HG03103 (cell line): ENCODE measurements around the gene RNF113B.

ENCODE experiments used
- ATAC-seq: cut with Tn5 transposase; IDR thresholded peaks from one replicate; pipeline ENCODE4 v1.9.1; 2021; ENCODE audit warnings: low read depth; ENCODE audit not compliant: unreplicated experiment

Gene RNF113B

DNA sequence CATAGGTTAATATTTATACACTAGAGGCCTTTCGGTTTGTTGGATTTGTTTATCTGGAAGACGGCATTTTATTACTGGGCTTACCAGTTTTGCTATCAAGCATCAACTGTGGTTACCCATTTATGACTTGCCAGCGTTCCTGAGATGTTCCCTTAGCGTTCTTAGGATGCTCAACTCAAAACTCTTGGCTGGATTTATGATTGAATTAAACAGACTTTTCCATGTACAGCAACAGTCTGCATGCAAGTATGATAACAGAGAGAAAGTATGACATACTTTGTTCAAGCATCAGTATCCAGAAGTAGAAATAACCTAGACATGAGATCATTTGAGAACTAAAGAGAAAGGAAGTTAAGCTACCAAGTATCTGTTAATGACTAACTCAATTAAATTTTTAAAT, 29.9 kb upstream of the RNF113B start:
- no peak for ATAC-seq

DNA sequence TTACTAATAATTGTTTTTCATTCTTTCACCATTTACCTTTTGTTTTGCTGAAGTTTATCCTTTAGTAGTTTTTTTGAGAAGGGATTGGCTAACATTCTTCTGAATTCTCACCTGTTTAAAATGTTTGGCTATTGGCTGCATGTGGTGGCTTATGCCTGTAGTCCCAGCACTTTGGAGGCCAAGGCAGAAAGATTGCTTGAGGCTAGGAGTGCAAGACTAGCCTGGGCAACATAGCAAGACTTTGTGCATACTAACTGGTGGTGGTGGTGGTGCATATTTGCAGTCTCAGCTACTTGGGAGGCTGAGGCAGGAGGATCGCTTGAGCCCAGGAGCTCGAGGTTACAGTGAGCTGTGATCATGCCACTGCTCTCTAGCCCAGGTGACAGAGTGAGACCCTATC, 27.5 kb upstream of the RNF113B start:
- no peak for ATAC-seq

GRCh38 chr13:98203646-98204326, 26.7 kb upstream of the RNF113B start:
- ATAC-seq = no peak

DNA sequence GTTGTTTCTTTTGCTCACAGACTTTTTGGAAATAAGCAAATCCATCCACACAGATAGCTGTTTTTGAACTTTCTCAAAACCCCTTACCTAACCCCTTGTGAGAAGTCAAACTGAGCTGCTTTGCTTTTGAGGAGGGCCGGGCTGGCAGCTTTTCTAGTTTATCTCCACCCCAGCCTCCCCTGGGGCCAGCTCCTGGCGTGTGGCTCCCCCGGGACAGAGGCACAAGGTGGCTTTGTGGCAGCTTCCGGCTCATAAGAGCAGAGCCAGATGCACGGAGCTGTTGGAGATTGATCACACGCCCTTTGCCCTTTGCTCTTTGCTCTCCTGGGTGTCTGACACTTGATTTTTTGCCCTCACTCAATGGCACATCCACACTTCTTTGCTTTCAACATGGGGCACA, 24.9 kb upstream of the RNF113B start:
- ATAC-seq = no peak

DNA sequence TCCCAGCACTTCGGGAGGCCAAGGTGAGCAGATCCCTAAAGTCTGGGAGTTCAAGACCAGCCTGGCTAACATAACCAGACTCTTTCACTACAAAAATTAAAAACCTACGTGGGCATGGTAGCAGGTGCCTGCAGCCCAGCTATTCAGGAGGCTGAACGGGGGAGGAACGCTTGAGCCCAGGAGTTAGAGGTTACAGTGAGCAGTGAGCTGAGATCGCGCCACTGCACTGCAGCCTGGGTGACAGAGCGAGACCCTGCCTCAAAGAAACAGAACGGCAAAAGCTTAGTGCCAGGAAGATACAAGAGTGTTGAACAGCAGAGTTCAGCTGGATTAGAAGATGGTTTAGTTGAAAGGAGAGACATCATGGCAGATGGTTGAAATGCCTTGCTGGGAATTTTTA, 24.1 kb upstream of the RNF113B start:
- ATAC-seq = no peak

GRCh38 chr13:98200211-98200878, 23.3 kb upstream of the RNF113B start:
- no peak for ATAC-seq

- ATAC-seq = no peak
These were observed 22.4 kb upstream of the RNF113B start for GRCh38 chr13:98199480-98199879.

GRCh38 chr13:98198683-98199082, 21.6 kb upstream of the RNF113B start:
- no peak for ATAC-seq

DNA sequence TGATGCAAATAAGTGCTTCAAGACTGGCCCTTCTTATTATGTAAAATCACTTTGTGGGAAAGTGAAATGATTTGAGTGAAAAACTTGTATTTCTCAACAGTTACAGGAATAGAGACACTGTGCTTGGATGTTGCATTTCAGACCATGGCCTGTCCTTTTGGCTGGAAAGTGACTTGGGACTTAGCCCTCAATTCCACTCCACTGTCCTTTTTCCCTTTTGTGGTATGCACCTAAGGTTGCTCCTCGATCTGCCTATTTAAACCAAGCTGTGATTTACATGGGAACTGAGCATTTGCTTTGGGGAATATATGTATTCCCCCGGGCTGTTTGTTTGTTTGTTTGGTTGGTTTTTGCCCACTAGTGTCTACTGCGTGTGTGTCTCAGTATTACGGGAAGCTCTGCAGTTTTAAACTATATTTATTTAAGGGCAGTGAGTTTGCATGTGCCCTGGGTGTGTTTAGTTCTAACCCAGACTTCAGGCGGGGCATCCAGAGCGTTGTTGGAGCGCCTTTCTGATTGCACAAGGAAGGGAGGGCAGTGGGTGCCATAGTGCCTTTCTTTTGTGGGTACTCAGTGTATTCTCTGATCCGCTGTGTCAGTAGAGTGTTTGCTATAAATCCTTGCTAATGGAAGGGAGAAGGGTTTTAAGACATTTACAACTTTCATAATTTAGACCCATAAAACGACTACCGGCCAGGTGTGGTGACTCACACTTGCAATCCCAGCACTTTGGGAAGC, 18.2 kb upstream of the RNF113B start:
- no peak for ATAC-seq

GRCh38 chr13:98192008-98192407, 14.9 kb upstream of the RNF113B start:
- ATAC-seq = no peak

- ATAC-seq = no peak
These were observed 13.9 kb upstream of the RNF113B start for GRCh38 chr13:98190889-98191444.

GRCh38 chr13:98189841-98190505, 12.9 kb upstream of the RNF113B start:
- no peak for ATAC-seq

GRCh38 chr13:98188544-98189166, 11.6 kb upstream of the RNF113B start:
- ATAC-seq = no peak

GRCh38 chr13:98187965-98188261, 10.8 kb upstream of the RNF113B start:
- ATAC-seq = no peak

DNA sequence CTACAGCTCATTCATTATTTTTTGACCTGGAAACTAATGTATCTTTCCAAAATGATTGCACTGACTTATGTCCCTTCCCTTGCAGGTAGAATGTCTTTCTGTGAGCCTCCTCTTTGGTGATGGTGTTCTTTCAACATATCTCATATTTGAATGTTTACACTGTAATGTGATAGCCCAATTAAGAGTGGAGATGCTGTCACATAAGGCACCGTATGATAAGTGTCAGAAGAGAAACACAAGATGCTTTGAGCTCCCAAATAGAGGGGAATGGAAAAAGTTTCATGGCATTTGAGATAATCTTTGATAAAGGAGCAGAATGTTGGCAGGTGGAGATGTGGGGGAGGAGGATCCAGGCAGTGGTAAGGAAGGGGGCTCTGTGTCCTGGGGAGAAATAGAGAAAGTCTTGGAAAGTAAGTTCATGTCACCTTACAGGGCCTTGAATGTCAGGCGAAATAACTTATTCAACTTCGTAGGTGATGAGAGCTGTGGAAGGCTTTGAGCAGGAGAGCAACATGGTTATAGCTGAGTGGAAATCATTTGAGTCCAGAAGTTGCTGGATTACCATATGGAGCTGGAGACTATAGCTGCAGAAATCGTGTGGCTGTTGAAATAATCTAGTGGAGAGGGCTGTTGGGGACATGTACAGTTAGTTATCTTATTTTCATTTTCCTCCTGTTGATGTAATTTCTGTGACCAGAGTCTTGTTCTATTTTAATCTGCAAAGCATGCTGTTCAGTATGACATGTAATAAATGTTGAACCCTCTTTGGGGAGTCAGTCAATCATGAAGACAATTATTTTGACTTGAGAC, 10.3 kb upstream of the RNF113B start:
- ATAC-seq = no peak

- ATAC-seq = no peak
These were observed 7.7 kb upstream of the RNF113B start for GRCh38 chr13:98184792-98185191.

DNA sequence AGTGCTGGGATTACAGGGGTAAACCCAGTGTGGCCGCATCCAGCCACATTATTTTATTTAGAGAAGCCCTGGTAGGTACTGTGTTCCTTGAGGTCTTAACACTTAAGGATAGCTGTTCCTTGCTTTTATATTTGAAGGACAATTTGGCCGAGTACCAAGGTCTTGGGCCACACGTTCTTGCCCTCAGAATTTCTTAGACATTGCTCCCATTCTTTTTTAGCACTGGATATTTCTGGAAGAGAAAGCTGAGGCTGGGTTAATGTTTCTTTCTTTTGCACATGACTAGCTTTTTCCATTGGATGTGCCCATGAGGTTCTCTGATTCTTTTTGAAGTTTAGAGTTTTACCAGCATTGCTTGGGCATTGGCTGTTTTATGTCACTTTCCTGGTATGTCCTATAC, 5.5 kb upstream of the RNF113B start:
- ATAC-seq = no peak

GRCh38 chr13:98182153-98182552, 5.1 kb upstream of the RNF113B start:
- no peak for ATAC-seq

DNA sequence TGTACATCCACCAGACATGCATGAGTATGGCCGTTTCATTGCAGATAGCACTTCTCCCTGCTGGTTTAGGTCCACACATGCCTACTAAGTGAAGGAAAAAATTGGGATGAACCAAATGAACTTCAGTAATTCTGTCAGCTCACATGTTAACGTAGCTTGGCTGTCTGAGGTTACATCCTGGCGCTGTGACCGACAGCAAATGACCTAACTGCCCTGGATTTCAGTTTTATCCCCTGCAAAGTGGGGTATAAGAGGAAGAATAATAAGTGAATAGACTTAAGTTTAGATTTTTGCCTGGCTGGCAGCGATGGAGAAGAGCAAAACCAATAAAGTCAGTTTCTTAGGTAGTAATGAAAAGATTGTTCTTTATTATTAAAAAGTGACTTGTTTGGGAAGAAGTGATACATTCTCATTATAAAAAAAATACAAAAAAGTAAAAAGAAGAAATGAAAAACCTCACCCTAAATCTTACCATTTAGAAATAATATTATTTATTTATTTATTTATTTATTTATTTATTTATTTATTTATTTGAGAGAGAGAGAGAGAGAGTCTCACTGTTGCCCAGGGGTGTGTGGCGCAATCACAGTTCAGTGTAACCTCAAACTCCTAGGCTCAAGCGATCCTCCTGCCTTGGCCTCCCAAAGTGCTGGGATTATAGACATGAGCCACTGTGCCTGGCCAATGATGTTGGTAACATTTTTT, 4.2 kb upstream of the RNF113B start:
- ATAC-seq = no peak
